HT1080 (cell line): ENCODE results near the gene EVI2B. TPM values are rescaled to one million over a fixed set of nuclear protein-coding genes. Genes with fewer than 3 reads are reported as not detected.
"Not testable (repeated sequence)": the region's sequence is repeated elsewhere in the genome, so short reads cannot be mapped to it uniquely, and the experiment has no call there.

Source experiments
- DNase-seq: peaks from one replicate; pipeline ENCODE4 v3.0.0-alpha.2; 2015; ENCODE audit warnings: low read depth
- polyA plus RNA-seq, 2 experiments: library from polyadenylated mRNA; depleted of rRNA; stranded (reverse); fragments of >200 nt; gene quantifications; 2 replicates each; pipeline ENCODE4 v1.2.3, GENCODE V29; 2015
- total RNA-seq: library from RNA; depleted of rRNA; stranded (reverse); fragments of >200 nt; shearing (Covaris generic); gene quantifications from 2 replicates; pipeline ENCODE4 v1.2.3, GENCODE V29; 2014; rRNA removed

The EVI2B gene
- total RNA-seq, result 0.47 and 0.64 TPM in 2 replicates
- polyA plus RNA-seq (2015; cell fraction: cytosol; rRNA removed), result 2.6 and 3.7 TPM in 2 replicates
- 4.6 TPM in 2 replicates for polyA plus RNA-seq (2015; cell fraction: nucleus; rRNA removed)

GRCh38 chr17:31313982-31314781, at the start of gene EVI2B:
TSS of gene EVI2B (minus strand) at chr17:31314054. CDS start at chr17:31305609, 8,445 bp downstream.
- DNase-seq, result peak; percentile 78

DNA sequence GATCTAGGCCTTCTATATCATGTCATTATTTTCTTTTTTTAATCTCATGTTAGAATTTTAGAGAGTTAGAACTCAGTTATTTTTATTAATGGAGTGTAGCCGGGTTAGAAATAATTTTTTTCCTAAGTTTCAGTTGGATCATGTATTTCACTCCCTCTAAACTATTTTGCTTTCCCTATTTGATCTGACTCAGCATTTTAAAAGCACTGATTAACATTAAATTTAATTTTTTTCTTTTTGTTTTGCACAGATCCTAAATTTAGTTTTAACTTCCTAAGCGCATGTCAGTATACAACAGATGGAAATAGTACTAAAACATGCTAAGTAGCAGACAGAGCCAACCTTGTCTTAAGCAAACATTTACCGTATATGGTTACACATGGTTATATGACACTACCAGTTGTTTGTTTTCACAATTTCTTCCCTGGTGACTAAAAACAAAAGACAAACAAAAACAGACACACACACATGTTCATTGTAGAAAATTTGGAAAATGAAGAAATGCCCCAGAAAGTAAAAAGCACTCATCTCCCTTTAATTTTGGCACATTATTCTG, 44.1 kb upstream of the EVI2B start:
- DNase-seq, result no peak

GRCh38 chr17:31357091-31357490, 43.2 kb upstream of the EVI2B start:
- DNase-seq, result no peak

DNA sequence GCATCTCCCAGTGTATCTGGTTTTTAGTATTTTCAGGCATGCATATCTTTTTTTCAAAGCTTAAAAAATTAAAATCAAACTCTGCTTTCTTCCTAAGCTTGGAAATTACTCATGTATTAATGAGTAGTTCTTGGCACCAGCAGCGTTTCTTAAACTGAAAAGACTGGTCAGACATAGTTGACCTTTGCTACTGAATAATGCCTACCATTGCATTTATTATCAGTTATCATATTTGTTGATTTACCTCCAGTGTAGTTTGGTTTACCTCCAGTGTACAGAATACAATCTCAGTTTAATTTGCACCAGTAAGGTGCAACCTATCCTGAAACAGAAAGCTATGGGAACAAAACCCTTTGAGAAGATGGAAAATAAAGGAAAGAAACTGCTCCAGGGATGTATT, 42.1 kb upstream of the EVI2B start:
- no peak for DNase-seq

- no peak for DNase-seq
These were observed 35.6 kb upstream of the EVI2B start for GRCh38 chr17:31349454-31349853.

DNA sequence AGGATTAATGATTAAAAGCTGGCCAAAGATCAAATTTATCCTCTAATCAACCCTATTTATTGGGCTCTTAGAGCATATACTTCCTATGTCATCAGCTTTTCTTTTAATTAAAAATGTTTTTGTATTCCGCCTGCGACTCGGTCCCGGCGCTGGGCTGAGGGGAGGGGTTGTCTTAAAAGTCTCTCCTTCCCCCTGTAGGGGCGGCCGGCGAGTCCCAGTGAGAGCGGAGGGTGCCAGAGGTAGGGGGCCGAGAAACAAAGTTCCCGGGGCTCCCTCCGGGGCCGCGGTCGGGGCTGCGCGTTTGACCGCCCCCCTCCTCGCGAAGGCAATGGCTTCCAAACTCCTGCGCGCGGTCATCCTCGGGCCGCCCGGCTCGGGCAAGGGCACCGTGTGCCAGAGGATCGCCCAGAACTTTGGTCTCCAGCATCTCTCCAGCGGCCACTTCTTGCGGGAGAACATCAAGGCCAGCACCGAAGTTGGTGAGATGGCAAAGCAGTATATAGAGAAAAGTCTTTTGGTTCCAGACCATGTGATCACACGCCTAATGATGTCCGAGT, 31.4 kb upstream of the EVI2B start:
- DNase-seq, result not testable (repeated sequence)

DNA sequence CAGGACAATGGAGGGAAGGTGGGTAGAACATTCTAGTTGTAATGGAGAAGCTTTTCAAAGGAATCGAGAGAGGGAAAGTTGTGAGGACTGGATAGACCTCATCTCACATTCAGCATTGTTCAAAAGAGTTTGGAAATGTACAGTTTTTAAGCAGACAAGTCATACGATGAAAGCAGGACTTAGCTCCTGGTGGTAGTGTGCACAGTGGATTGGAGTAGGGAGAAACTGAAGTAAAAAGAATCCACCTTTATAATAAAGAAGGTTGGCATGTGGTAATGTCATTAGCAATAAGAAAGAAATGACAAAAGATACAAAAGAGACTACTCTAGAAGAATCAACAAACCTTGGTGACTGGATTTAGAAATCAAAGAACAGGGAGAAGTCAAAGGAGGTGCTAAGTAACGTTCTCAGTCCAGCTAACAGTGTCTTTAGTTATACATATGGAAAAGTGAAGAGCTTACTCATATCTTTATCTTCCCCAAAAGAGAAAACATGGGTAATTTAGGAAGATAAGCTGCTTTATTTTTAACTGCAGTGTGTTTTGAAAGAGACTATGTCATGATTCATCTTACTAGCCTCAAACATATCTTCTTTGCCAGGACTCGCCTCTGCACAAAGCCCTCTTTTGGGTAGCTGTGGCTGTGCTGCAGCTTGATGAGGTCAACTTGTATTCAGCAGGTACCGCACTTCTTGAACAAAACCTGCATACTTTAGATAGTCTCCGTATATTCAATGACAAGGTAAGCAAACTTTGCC, 26.2 kb upstream of the EVI2B start:
- DNase-seq, result peak; percentile 78

DNA sequence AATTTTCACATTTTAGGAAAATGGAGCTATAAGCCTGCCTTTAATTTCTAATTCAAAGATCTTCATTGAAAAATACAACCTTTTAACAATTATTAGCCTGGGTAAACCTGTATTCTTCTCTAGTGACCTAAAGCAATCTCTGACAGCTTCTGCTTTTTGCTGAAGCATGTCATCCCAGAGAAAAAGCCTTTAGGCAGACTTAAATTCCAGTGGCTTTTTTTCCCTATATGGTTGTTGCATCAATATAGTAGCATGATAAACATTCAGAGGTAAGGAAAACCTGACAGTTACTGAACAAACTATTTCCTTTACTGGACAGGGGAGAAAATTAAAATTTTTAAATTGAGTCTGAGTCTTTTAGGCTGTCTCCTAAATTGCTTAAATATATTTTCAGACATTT, 15.4 kb upstream of the EVI2B start:
- no peak for DNase-seq

GRCh38 chr17:31328160-31328535, 14.3 kb upstream of the EVI2B start:
- DNase-seq, result no peak

GRCh38 chr17:31327534-31328159, 13.8 kb upstream of the EVI2B start:
- peak; percentile 92 for DNase-seq

DNA sequence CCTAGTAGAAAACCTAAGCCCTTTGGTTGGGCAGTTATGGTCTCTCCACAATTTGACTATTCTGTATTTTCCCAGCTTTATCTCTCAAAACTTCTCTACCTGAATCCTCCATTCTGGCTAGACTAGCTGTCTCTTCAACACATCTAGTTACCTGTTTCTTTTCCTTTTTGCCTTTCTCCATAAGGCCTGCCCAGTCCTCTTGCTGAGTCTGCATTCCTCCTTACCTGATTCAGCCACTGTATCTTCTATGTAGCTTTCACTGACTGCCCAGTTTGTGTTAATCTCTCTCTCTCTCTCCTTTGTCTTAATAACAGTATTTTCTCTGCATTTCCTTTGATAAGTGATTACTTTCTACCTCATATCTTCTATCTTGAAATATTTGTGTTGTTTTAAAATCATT, 9.7 kb upstream of the EVI2B start:
- DNase-seq, result no peak

DNA sequence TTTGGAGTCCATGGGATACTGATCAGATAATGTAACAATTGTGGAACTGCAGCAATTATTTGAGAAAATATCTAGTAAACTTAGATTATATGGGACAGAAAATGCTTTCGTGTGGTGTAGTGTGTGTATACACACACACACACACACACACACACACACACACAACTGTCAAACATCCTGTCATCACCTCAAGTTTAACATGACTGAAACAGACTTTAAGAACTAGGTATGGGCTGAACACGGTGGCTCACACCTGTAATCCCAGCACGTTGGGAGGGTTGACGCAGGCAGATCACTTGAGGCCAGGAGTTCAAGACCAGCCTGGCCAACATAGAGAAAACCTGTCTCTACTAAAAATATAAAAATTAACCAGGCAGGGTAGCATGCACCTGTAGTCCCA, 8.1 kb upstream of the EVI2B start:
- no peak for DNase-seq

DNA sequence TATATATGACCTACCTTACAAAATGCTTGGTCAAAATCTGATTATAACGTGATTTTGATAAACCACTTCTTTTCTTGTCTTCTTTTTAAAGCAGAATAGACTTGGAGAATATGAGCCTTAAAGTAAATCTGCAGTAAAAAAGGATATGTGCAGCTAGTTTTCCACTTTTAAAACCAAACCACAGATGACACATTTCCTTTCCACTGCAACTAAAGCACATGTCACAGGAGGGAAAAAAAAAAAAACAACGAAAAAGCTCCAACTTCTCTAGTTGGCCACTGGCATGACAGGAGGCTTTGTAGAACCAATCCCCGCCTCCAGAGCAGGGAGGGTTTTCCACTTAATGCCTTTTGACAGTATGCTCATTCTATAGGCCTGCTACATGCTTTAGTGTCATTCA, 7.6 kb upstream of the EVI2B start, which contains the start of gene EVI2A:
Gene EVI2A (minus strand): TSS at position 142 of the 400 bp plus-strand sequence. CDS start 2,609 bp downstream, outside the sequence.
- peak; percentile 96 for DNase-seq

DNA sequence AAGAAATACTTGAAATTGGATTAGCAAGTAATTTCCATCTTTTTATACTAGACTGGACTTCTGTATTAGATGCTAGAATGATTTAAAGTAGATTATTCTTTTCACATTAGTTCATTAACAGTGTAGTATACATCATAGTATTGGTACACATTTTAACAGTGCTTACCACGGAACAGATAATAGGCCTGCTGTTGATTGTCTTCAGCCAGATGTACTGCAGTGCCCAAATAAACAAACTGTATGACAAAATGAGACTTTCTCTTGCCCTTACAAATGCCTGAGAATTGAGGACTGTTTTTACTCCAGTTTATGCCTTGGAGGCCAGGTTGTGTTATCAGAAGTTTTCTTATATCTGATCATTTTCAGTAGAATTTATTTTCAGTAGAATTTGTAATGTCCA, 6.9 kb upstream of the EVI2B start:
- DNase-seq, result peak; percentile 15

GRCh38 chr17:31320241-31320640, 6.4 kb upstream of the EVI2B start:
- DNase-seq, result no peak

- no peak for DNase-seq
These were observed 5.2 kb upstream of the EVI2B start for GRCh38 chr17:31318851-31319661.

DNA sequence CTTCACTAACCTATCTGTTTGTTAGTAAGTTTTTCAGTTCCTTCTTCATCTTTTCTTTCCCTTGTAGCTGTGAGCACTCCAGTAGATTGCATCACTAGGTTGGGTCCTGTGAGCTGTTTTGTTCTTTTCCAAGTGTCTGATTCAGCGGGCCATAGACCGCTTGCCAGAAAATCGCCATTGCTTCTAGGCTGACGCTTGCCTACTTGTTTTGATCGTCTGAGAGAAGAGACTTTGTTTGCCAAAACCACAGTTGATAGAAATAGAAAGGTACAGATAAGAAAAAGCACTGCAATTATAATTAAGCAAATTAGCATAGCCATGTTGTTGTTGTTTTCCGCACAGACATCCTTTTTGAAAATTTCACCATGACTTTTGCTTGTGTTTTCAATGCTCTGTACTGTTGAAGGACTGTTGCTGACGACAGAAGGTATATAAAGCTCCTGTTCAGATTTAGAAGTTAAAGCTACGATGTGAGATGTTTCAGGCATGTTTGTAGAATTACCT, 4.5 kb upstream of the EVI2B start:
- DNase-seq, result no peak

DNA sequence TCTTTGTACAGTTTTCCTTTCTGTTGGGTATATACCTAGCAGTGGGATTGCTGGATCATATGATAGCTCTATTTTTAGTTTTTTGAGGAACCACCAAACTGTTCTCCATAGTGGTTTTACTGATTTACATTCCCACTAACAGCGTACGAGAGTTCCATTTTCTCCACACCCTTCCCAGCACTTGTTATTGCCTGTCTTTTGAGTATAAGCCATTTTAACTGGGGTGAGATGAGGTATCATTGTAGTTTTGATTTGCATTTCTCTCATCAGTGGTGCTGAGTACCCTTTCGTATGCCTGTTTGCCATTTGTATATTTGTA, 887 bp upstream of the EVI2B start:
- DNase-seq, result no peak

GRCh38 chr17:31312223-31312622, 1.6 kb downstream of the EVI2B start:
- not testable (repeated sequence) for DNase-seq

- DNase-seq, result no peak
These were observed 2.3 kb downstream of the EVI2B start for GRCh38 chr17:31311526-31311925.
